HG03175 (cell line): ENCODE data around the gene LRRC27.

Experiments
- ATAC-seq: cut with Tn5 transposase; IDR thresholded peaks from one replicate; pipeline ENCODE4 v1.9.1; 2021; ENCODE audit warnings: mild to moderate bottlenecking, moderate library complexity; ENCODE audit not compliant: unreplicated experiment

The LRRC27 gene

GRCh38 chr10:132388891-132389432 is 57.0 kb downstream of the LRRC27 start:
- ATAC-seq = no peak

- ATAC-seq = no peak
Observed at GRCh38 chr10:132389433-132390169, 57.6 kb downstream of the LRRC27 start.

GRCh38 chr10:132390170-132390920 is 58.4 kb downstream of the LRRC27 start:
- no peak for ATAC-seq

DNA sequence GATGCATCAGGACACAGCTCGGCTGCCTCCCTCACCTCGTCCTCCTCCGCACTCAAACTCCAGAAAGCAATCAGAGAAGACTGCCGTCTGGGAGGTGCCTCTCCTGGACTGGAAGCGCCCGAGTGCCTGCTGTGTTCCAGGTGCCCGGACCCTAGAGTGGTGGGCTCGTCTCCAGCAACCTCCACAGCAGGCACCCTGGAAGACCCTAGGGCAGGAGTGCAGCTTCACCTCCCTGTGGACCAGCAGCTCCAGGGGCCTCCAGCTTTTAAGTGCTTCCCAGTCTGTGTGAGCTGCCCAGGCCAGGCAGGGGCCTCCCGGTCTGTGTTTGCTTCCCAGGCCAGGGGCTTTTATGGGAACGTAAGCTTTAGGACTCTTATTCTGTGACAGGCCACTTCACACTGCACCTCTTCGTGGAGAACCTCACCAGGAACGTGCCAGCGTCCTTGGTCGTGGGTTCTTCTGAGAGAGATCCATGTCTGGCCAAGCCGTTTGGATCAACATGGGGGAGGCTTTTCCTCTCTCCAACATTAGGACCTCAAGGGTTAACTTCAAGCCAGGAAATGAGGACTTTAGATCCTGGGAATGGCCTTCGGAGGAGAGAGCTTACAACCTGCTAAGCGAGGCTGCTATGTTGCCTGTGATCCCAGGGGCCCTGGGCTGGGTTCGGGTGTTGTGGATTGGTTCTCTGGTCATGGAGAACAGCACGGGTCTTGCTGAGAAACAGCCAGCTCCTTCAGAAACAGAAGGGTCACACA is 59.1 kb downstream of the LRRC27 start:
- ATAC-seq = no peak

DNA sequence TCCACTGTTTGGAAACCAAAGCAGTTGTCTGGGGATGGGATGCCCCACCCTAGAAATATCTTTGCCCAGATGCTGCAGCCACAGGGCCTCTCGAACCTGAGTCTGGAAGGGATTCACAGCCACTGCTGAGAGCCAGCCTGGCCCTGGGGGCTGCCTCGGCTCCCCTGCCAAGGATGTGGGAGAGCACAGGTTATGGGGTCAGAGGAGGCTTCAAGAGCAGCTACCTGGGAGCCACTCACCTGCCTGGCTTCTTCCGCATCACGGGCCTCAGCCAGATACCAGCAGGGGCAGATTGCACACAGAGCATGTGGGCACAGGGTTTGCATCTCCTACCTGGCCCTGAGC is 59.7 kb downstream of the LRRC27 start:
- no peak for ATAC-seq

- ATAC-seq = no peak
Observed at GRCh38 chr10:132392184-132392800, 60.3 kb downstream of the LRRC27 start.

DNA sequence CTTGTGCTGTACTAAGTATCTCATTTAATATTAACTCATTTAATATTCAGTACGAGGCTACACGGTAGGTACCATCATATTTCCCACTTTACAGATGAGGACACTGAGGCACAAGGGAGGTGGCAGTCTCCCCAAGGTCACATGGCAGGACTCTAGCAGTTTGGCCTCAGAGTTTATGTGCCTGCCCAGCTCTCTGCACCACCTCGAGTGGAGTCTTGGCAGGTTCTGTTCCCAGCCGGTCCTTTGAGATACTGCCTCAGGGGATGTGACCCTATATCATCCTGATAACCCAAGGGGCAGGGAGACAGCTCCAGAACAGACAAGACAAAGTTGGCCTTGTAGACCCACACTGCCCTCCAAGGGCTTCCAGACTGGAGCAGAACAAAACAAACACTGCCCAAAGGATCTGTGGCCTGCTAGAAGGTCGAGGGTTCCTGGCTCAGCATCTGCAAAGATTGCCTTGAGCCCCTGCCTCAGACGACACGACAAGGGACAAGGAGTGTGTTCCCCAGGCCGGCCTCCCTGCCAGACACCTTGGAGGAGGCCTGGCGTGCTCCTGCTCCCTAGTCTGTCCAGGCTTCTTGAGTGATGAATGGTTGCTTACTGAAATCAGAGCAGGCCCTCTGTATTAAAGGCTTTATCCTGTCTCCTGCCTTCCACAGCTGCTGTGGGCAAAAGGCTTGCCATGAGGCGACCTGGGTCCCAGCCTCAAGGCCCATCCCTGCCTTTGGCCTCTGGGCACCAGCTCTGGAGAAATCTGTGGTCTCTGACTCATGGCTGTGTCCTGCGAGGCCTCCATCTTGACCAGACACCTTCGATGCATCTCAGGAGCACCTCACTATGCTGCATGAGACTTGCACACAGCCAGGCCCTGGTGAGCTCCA is 61.1 kb downstream of the LRRC27 start:
- ATAC-seq = no peak

- no peak for ATAC-seq
Observed at GRCh38 chr10:132393695-132394181, 61.7 kb downstream of the LRRC27 start.

GRCh38 chr10:132394201-132394811 is 62.3 kb downstream of the LRRC27 start:
- ATAC-seq = no peak

GRCh38 chr10:132394936-132395703 is 63.1 kb downstream of the LRRC27 start:
- ATAC-seq = no peak

DNA sequence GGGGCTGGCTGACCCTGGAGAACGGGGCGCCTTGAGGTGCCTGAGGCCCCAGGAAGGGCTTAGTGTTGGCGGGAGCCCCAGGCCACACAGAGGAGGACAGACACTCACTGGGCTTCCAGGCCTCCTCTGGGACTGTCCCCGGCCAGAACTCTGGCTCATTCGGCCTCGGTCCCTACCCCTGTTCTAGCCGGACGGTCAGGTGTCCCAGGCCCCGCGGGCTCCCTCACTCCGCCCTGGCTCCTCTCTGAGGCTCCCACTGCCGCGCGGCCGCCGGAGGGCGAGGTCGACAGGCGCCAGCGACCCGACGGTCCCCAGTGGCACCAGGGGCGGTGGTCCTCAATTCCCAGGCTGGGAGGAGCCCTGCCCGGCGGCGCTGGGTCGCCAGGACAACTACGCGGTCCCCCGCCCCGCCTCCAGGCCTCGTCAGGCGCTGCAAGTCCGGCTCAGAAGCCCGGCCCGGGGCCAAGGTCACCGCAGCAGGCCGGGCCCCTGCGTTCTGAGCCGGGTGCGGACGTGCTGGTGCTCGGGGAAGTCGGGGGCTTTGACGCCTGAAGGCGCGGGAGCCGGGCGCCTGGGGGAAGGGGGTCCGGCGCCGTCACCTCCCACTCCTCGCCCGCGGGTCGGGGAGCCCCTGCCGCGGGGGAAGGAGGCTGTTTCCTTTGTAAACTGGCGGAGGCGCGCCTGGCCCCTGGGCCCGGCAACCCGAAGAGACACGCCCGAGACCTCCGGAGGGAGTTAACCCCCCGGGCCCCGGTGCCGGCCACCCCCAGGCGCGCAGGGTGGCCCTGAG is 63.9 kb downstream of the LRRC27 start:
- ATAC-seq = peak; percentile 12

DNA sequence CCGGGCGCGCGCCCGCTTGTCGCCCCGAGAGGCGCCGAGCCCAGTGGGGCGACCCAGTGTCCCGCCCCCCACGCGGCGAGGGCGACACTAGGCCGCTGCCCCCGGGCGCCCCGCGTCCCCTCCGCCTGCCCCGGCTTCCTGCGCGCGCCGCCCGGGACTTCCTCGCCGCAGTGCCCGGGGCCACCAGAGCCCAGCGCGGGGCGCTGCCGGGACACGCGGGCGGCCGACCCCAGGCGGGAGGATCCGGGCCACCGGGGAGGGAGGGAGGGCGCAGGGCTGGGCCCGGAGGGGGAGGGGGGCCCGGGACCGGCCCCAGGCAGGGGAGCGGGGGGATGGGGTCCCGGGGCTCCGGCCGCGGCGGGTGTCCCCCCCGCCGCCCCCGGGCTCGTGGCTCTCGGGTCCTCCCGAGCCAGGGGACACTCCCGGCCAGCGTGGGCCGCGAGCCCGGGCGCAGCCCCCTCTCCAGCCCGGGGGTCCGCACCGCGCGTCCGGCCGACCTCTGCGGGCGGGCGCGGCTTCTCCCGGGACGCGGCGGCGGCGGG is 64.6 kb downstream of the LRRC27 start:
- peak; percentile 56 for ATAC-seq

DNA sequence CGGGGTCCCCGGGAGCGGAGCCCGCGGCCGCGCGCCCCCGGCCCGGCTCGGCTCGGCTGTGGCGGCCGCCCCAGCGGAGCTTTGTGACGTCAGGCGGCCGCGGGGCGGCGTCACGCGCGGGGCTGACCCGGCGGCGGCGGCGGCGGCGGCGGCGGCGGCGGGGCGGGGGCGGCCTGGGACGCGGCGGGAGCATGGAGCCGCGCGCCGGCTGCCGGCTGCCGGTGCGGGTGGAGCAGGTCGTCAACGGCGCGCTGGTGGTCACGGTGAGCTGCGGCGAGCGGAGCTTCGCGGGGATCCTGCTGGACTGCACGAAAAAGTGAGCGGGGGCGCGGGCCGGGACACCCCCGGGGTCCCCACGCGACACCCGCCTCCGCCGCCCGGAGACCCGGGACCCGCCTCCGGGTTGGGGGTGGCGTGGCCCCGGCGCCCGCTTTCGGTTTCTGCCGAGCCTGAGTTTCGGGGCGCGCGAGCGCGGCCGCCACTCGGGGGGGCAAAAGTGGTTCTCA is 65.1 kb downstream of the LRRC27 start, which contains the start of gene PWWP2B:
Gene PWWP2B, plus strand, starts transcription at position 165 of the 506 bp plus-strand sequence. Its CDS starts 27 bp downstream, at position 192.
- ATAC-seq = peak; percentile 41

- peak; percentile 22 for ATAC-seq
Observed at GRCh38 chr10:132397671-132398565, 65.9 kb downstream of the LRRC27 start.

GRCh38 chr10:132398566-132398991 is 66.6 kb downstream of the LRRC27 start:
- ATAC-seq = no peak
